ENCODE measurements around the gene ICAM2.
A peak's percentile ranks its signal among the peaks of the same experiment; 100 is the strongest.
"Not testable (repeated sequence)": the region's sequence is repeated elsewhere in the genome, so short reads cannot be mapped to it uniquely, and the experiment has no call there.

ICAM2 gene

DNA sequence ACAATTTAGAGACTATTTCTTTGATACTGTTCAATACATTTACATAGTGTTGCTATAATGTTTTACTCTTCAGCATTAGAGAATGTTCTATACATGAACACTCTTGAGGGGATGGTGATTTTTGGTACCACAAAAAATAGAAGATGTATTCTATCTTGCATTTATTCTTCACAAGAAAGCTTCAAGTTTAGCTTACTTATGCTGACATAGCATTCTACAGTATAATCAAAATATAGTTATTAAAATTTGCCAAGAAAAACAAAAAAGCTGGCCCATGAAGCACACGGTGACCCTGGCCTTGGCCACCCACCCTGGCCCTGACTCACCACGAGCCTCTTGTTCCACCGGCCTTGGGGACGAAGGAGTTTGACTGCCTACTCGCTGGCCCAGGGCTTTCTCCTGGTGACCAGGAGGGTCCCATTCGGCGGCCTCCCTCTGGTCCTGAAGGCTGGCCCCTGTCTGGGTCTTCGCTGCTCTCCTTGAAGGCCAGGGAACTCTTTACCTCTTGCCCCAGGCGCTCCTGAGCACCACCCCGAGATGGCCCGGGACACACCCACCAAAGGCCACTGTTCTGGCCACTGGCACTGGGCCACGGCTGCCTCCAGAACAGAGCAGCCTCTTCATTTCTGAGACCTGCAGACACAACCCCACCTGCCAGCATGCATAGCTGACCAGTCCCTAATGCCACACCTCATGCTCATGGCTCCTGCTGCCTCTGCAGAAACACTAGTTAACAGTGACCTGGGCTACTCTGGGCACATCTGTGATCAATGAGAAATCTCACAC lies 22.5 kb upstream of the ICAM2 start:
- DNase-seq (ENCODE audit: low read depth), result no peak

DNA sequence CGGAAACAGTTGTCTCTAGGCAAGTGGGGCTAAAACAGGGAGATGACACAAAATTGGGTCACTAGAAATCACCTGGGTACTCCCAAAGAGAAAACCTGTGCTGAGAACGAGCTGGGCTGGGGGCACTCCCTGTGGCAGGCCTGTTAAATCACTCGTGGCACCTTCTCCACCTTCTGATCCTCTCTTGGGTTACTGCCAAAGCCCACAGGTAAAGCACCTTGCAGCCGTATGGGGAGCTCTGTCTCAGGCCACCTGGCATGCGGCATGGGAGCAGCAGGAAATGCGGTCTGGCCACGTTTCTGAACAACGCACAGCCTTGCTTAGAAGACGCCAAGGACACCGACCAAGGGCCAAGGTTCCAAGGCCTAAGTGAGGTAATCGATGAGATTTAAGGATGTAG lies 21.5 kb upstream of the ICAM2 start:
- DNase-seq (ENCODE audit: low read depth), result no peak

GRCh38 chr17:64040206-64040605 lies 19.8 kb upstream of the ICAM2 start:
- no peak for DNase-seq (ENCODE audit: low read depth)

GRCh38 chr17:64039106-64039400 lies 18.6 kb upstream of the ICAM2 start:
- DNase-seq (ENCODE audit: low read depth), result no peak

GRCh38 chr17:64038331-64039105 lies 18.1 kb upstream of the ICAM2 start:
- no peak for DNase-seq (ENCODE audit: low read depth)

- DNase-seq (ENCODE audit: low read depth), result no peak
Observed at GRCh38 chr17:64037802-64038201, 17.4 kb upstream of the ICAM2 start.

DNA sequence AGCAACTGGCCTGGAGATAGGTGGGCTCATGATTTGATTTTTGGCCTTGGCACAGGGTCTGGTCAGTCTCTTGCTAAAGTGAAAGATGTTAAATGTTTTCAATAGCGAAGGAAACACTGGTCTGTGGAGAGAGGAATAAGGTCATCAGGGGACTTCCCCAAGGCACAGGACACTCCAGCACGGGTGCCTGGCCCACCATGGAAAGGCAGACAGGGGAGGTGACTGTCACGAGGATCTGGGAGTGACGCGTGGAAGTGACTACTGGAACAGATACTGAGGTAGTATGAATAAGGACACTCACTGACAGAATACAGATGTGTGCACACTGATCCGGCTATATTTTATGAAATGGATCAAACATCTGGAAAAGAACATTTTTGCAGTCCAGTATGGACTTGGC lies 16.7 kb upstream of the ICAM2 start:
- no peak for DNase-seq (ENCODE audit: low read depth)

- DNase-seq (ENCODE audit: low read depth), result no peak
Observed at GRCh38 chr17:64036198-64036922, 15.9 kb upstream of the ICAM2 start.

DNA sequence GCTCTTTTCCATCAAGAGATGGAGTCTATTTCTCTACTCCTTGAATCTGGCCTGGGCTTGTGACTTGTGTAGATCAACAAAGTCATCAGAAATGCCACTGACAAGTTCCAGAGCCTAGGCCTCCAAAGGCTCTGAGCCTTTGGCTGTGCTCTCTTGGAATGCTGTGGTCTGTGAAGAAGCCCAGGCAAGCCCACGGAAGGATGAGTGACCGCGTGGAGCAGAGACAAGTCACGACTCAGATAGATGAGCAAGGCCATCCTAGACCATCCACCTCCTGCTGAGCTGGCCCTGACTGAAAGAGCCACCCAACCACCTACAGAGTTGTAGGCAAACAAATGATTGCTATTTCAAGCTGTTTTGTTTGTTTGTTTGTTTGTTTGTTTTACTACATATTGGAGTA lies 11.6 kb upstream of the ICAM2 start:
- no peak for DNase-seq (ENCODE audit: low read depth)

DNA sequence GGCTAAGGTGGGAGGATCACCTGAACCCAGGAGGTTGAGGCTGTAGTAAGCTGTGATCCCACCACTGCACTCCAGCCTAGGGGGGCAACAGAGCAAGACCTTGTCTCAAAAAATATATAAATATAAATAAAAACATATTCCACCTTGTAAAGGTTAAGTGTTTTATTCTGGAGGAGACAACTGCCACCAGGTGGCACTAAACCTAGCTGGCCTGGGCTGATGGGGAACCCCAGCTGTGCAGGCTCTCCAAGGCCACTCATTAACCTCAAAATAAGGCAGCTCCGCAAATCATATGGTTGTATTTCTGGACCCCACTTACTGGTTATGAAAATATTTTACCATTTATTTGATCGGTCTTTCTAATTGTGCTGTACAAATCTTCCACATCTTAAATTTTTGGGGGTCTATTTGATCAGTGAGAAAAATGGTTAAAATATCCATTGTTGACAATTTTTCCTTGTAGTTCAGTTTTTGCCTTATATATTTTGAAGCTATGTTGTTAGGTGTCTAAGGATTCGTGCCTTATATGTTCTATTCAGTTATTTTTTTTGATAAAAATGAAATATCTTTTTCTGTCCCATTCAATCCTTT lies 8.5 kb upstream of the ICAM2 start:
- no peak for DNase-seq (ENCODE audit: low read depth)

DNA sequence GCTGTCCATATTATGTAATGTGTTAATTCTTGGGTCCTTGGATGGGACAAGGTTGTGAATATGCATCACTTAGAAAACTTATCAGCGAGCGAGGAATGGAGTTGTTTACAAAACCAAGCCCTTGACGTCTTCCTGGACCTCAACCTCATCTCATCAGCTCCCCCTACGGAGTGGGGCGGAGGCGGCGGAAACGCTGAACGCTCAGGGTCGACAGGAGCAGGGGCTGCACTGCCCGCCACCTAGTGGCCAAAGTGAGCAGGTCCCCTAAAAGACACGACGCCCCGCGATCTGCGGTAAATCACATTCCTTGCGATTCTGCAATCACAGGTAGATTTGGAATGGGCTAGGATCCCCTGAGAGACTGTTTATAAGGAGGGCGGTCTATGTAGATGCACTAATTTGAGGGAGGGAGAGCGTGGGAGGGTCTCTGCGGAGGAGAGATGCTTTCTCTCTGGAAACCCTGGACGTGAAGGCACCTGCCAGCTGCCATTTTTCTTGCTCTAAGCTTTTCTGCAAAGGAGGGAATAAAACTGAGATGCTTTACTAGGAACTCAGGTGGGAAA lies 5.4 kb upstream of the ICAM2 start:
- peak; percentile 83 for DNase-seq (ENCODE audit: low read depth)

DNA sequence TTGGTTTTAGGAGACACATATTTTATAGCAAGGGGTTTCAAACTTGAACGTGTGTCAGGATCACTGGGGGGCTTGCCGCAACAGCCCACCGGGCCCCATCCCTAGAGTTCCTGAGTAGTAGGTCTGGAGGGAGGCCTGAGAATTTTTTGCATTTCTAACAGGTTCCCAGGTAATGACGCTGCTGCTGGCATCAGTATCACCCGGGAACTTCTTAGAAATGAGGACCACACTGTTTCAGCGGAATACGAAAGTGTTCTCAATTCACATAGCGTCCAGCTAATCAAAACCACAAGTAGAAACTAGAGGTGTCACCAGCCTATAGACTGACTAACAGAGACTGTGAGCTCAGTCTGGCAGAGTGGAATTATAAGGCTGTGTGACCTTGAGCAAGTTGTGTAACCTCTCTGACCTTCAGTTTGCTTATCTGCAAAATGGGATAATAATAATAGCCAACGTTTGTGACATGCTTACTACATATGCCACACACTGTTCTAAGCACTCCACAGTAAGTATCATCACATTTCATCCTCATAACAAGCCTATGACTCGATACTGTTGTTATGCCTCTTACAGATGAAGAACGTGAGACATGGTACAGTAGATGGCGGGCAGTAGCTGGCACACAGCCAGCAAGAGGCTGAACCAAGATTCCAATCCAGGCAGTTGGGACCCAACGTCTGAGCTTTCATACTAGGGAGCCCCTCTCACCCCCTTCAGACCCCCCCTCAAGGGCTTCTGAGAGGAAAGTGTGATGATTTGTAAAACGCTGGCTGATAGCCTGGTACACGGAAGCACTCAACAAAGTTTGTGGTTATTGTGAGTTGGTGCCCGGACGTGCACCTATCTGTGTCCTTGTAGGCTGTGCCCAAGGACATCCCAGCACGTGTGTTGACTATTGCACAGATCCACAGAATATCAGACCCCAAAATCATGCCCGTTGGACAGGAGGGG lies 4.6 kb upstream of the ICAM2 start:
- no peak for DNase-seq (ENCODE audit: low read depth)

- peak; percentile 70 for DNase-seq (ENCODE audit: low read depth)
Observed at GRCh38 chr17:64024215-64024654, 3.8 kb upstream of the ICAM2 start.

DNA sequence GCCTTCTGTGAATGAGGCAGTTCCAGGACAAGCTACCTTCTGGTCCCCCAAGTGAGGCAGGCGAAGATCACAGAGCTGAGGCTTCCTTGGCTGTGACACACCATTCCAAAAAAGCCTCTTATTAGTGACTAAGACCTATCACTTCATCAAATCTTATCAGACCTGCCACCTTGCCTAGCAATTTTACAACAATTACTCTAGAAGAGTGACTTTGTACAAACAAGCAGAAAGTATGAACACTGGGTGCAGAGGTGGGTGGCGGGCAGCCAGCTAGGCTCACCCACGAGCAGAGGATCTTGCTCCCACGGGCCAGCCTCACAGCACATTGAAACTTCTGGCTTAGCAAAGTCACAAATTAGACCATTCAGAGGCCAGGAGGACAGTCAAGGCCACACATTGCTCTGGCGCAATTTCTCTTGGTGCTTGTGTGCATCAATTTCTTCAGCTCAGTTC lies 2.2 kb upstream of the ICAM2 start:
- DNase-seq (ENCODE audit: low read depth), result no peak

GRCh38 chr17:64019551-64019961 lies 877 bp downstream of the ICAM2 start:
- DNase-seq (ENCODE audit: low read depth), result not testable (repeated sequence)

GRCh38 chr17:64017381-64017980 lies 3.0 kb downstream of the ICAM2 start:
- DNase-seq (ENCODE audit: low read depth), result no peak

DNA sequence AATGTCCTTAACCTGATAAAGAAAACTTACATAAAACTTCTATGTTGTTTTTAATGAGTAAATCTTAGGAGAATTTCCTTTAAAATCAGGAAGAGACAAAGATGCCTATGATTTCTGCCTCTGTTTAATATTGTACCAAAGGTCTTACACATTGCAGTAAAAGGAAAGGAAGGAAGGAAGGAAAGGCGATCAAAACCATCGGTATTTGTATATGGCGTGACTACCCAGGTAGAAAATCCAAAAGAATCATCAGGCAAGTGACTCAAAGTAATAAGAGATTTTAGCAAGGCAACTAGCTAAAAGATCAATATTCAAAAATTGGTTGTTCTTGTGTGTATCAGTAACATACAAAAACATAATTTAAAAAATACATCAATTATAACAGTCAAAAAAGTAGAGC lies 3.5 kb downstream of the ICAM2 start:
- no peak for DNase-seq (ENCODE audit: low read depth)

DNA sequence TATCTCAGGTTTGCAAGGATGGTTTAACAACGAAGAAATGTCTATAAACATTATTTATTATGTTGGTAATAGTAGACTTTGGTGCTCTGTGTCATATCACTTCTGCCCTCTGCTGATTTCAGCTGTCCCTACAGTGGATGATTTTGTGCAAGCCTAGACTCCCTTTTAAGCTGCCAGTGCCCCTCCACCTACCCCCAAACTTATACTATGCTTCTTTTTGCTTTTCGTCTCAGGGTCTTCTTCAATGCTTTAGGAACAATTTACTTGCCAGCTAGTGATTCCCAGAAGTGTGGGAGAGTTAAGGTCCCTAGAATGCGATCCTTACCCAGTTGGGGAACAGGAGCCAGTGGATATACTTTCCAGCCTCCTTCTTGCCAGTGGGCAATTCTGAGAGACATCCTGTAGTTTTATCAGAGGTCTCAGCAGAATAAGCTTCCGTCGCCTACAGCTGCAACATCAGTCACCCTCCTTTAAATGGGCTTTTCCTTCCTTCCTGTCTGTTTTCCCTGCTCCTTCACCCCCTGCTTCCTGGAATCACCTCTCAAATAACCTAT lies 4.1 kb downstream of the ICAM2 start:
- no peak for DNase-seq (ENCODE audit: low read depth)

GRCh38 chr17:64015447-64015846 lies 5.0 kb downstream of the ICAM2 start:
- no peak for DNase-seq (ENCODE audit: low read depth)

All from CMK (cell line).